ENCODE data around the gene NAGK. TPM values are rescaled to one million over a fixed set of nuclear protein-coding genes. Genes with fewer than 3 reads are reported as not detected.
A peak's percentile ranks its signal among the peaks of the same experiment; 100 is the strongest.

The NAGK gene
- total RNA-seq, 3 donors from 2014 or later: 71.5 to 115 (median 75.1) TPM

DNA sequence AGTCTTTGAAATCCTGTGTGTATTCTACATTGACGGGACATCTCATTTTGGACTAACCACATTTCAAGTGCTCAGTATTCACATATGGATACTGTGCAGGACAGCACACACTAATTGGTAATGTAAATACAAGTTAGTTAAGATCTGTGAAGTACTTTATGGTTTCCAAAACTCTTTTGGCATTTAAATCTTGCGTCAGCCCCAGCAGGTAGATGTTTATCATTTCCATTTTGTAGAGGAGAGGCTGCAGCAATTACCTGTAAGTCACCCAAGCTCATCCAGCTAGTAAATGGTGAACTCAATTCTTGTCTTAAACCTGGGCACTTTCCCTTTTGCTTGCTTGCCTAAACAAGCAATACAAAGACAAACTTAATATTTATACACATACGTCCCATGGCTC is 1.6 kb upstream of the NAGK start:
- intact Hi-C loops (cut with DNase I; ENCODE audit: low total_unique reads): no loop called here
- TF ChIP-seq POLR2AphosphoS5 (IDR thresholded peaks at IDR 0.05) (no peak), POLR2A (IDR thresholded peaks at IDR 0.05) (no peak)
- TF ChIP-seq, protein P1, sequence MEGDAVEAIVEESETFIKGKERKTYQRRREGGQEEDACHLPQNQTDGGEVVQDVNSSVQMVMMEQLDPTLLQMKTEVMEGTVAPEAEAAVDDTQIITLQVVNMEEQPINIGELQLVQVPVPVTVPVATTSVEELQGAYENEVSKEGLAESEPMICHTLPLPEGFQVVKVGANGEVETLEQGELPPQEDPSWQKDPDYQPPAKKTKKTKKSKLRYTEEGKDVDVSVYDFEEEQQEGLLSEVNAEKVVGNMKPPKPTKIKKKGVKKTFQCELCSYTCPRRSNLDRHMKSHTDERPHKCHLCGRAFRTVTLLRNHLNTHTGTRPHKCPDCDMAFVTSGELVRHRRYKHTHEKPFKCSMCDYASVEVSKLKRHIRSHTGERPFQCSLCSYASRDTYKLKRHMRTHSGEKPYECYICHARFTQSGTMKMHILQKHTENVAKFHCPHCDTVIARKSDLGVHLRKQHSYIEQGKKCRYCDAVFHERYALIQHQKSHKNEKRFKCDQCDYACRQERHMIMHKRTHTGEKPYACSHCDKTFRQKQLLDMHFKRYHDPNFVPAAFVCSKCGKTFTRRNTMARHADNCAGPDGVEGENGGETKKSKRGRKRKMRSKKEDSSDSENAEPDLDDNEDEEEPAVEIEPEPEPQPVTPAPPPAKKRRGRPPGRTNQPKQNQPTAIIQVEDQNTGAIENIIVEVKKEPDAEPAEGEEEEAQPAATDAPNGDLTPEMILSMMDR (IDR thresholded peaks at IDR 0.05): no peak
- Histone ChIP-seq H3K4me3 (no peak overlapping the region), H3K4me1 (peaks cover 7 to 25% of the 10 kb centered on the region in 2 donors), H3K27ac (no peak overlapping the region), H3K36me3 (no peaks in the 10 kb centered on the region), H3K9me3 (no peaks in the 10 kb centered on the region), H3K27me3 (no peaks in the 10 kb centered on the region)
- DNase-seq (ENCODE audit: low spot score in 2 of 2): no peak

DNA sequence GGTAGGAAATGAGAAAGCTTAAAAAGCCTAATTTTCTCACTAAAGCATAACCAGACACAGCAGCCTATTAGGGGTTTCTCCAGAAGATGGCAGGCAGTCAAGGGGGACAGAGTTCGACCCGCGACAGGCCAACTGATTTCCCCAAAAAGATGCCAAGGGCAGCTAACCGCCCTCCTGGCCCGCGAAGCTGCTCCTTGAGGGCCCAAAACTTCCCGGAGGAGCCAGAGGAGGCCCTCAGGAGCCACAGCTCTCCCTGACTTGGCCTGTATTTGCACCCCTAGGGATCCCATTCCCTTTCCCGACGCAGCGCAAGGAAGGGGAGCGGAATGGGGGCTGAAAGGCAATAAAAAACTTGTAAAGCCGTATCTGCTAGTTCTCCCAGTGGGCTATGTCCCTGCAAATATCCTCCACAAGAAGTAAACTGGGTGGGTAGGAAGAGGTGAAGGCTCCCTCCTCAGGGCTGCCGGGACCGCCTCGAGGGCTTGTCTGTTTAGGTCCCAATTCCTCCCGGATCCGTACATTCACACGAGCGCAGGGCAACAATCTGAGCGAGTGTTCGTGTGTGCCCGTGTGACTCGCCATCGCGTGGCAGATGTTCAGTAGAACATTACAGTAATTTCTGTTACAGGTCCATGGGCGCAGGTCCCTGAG is 756 bp upstream of the NAGK start:
- peak overlapping the region; percentile 99 for H3K27ac ChIP-seq
- TF ChIP-seq POLR2AphosphoS5 (IDR thresholded peaks at IDR 0.05) (no peak), POLR2A (IDR thresholded peaks at IDR 0.05) (no peak)
- TF ChIP-seq, protein P1 (IDR thresholded peaks at IDR 0.05): no peak
- intact Hi-C loops (cut with DNase I; ENCODE audit: low total_unique reads): no loop called here
- H3K4me3 ChIP-seq: peak overlapping the region; percentile 78 to 91 (median 91)
- H3K36me3 ChIP-seq: no peaks in the 10 kb centered on the region
- no peak for DNase-seq (ENCODE audit: low spot score in 2 of 2)
- H3K9me3 ChIP-seq: no peaks in the 10 kb centered on the region
- H3K4me1 ChIP-seq: peaks cover 11 to 30% of the 10 kb centered on the region in 2 donors
- H3K27me3 ChIP-seq: no peaks in the 10 kb centered on the region

DNA sequence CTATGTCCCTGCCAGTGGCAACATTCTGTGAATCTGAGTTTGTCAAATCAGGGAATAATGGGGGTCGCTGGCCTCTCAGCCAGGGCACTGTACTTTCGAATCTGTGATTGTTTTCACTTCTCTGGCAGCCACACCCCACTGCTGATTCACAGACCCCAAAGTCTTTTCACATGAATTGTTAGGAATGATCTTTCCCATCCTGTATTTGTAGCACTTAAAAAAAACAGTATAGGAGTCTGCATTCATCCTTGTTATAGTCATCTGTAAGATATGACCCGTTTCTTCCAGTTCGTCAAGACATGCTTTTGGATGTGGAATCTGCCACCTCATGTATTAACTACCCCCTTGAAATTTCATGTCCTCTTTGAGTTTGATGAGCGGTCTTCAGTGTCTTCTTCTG is 928 bp downstream of the NAGK start:
- Histone ChIP-seq H3K9me3 (no peaks in the 10 kb centered on the region), H3K4me1 (peaks cover 11 to 30% of the 10 kb centered on the region in 2 donors), H3K4me3 (peak overlapping the region; percentile 78 to 91 (median 91)), H3K27me3 (no peaks in the 10 kb centered on the region), H3K36me3 (no peaks in the 10 kb centered on the region), H3K27ac (peak overlapping the region; percentile 99)
- intact Hi-C loops (cut with DNase I; ENCODE audit: low total_unique reads): no loop called here
- no peak for TF ChIP-seq POLR2AphosphoS5 (IDR thresholded peaks at IDR 0.05)
- TF ChIP-seq POLR2A (IDR thresholded peaks at IDR 0.05): no peak
- TF ChIP-seq, protein P1 (IDR thresholded peaks at IDR 0.05): no peak
- no peak for DNase-seq (ENCODE audit: low spot score in 2 of 2)

DNA sequence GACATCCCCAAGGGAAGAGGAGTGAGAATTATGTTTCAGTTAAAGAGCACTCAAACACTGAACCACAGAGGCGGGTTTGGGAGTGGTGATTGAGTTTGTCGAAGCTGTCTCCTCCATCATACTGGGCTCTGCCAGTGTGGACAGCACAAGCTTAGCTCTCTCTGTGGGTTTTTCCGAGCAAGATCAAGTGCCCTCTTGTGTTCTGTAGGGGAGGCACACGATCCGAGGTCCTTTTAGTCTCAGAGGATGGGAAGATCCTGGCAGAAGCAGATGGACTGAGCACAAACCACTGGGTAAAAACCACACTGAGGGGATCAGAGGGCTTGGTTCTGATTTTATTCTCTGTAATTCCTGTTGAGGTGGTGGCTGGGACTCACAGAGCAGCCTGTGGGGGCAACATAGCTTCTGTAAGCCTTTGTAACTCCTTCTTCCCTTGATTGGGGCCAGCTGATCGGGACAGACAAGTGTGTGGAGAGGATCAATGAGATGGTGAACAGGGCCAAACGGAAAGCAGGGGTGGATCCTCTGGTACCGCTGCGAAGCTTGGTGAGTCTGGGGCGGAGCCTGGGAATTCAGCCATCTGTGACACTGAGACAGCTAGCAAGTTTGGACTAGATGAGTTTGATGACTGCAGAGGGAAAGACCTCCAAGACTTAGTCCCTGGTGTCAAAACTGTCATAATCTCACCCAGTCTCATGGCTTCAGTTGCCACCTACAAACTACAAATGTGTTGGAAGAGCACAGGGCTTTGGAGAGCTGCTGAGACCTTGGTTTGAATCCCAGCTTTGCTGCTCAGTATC is 2.0 kb downstream of the NAGK start:
- peak overlapping the region in 1 of 3 donors; percentile 3 for H3K4me3 ChIP-seq
- H3K9me3 ChIP-seq: no peaks in the 10 kb centered on the region
- peaks cover 11 to 30% of the 10 kb centered on the region in 2 donors for H3K4me1 ChIP-seq
- no peak for DNase-seq (ENCODE audit: low spot score in 2 of 2)
- peak overlapping the region; percentile 15 to 41 for H3K27ac ChIP-seq
- no peaks in the 10 kb centered on the region for H3K27me3 ChIP-seq
- TF ChIP-seq POLR2AphosphoS5 (IDR thresholded peaks at IDR 0.05) (no peak), POLR2A (IDR thresholded peaks at IDR 0.05) (no peak)
- TF ChIP-seq, protein P1 (IDR thresholded peaks at IDR 0.05): no peak
- intact Hi-C loops (cut with DNase I; ENCODE audit: low total_unique reads): no loop called here
- H3K36me3 ChIP-seq: no peaks in the 10 kb centered on the region

Measured in breast epithelium (tissue), 4 donors.